Caco-2 (cell line): ENCODE measurements around the gene MTA1. TPM values are rescaled to one million over a fixed set of nuclear protein-coding genes. Genes with fewer than 3 reads are reported as not detected.

Source experiments
- BruUV-seq: library from RNA; stranded (reverse); fragments of 400-500 nt; replicated peaks from 2 replicates; lab custom pipeline; 2021; lab: Mats Ljungman, UMichigan
- CTCF ChIA-PET: fragments of 300-600 bp; sonication (Branson Sonifier 250); formaldehyde crosslinking; loops from one replicate; lab custom pipeline; 2022; ENCODE audit warnings: antibody characterized with exemption; lab: Charles Lee
- POLR2A ChIA-PET: fragments of 300-600 bp; sonication (Branson Sonifier 250); formaldehyde crosslinking; loops from one replicate; lab custom pipeline; 2022; ENCODE audit warnings: antibody characterized with exemption; lab: Charles Lee
- DNase-seq, 2 experiments: peaks; one replicate each; pipeline versions ENCODE4 v3.0.0 to v3.0.0-alpha.2; 2020 to 2022
- H3K27me3 ChIP-seq: replicated peaks from 2 replicates; pipeline ENCODE4 v1.6.0; 2011; ENCODE audit warnings: low read length; ENCODE audit not compliant: control insufficient read depth, insufficient read depth
- H3K36me3 ChIP-seq: 2 replicates; pipeline ENCODE4 v1.5.1; 2011; ENCODE audit warnings: low read length; ENCODE audit not compliant: control insufficient read depth, insufficient read depth
- H3K4me1 ChIP-seq: fragments of 250-450 bp; sonication (Bioruptor Pico); 2 replicates; pipeline ENCODE4 v1.5.1; 2020; ENCODE audit warnings: mild to moderate bottlenecking
- H3K4me3 ChIP-seq: 2 replicates; pipeline ENCODE4 v1.5.1; 2011; ENCODE audit warnings: low read depth, mild to moderate bottlenecking, control low read depth, low read length
- H3K9me3 ChIP-seq: fragments of 250-450 bp; sonication (Bioruptor Pico); 2 replicates; pipeline ENCODE4 v1.5.1; 2020; ENCODE audit warnings: mild to moderate bottlenecking, moderate library complexity
- H3K27ac Mint-ChIP-seq: one replicate; pipeline ENCODE4 v1.8.0; 2022; ENCODE audit warnings: mixed read lengths; ENCODE audit not compliant: unreplicated experiment
- H3K27me3 Mint-ChIP-seq: one replicate; pipeline ENCODE4 v1.8.0; 2022; ENCODE audit warnings: mixed read lengths; ENCODE audit not compliant: insufficient read depth, unreplicated experiment
- H3K36me3 Mint-ChIP-seq: one replicate; pipeline ENCODE4 v1.8.0; 2022; ENCODE audit warnings: mild to moderate bottlenecking, mixed read lengths; ENCODE audit not compliant: insufficient read depth, unreplicated experiment
- H3K4me1 Mint-ChIP-seq: one replicate; pipeline ENCODE4 v1.8.0; 2022; ENCODE audit warnings: low read depth, mixed read lengths; ENCODE audit not compliant: unreplicated experiment
- H3K4me3 Mint-ChIP-seq: one replicate; pipeline ENCODE4 v1.8.0; 2022; ENCODE audit warnings: mild to moderate bottlenecking, moderate library complexity, mixed read lengths; ENCODE audit not compliant: unreplicated experiment
- H3K9me3 Mint-ChIP-seq: one replicate; pipeline ENCODE4 v1.8.0; 2022; ENCODE audit warnings: mixed read lengths; ENCODE audit not compliant: unreplicated experiment
- CTCF ChIP-seq, 2 experiments: fragments of 200-600 bp in 1 of 2; IDR thresholded peaks; 1 replicate in 1 of 2; 2 replicates in 1 of 2; pipeline versions ENCODE4 v1.5.1 to v1.8.0; 2011 to 2022; ENCODE audit warnings: antibody characterized with exemption in 1 of 2, control low read depth in 1 of 2, inconsistent platforms in 1 of 2, low read depth in 1 of 2, low read length in 1 of 2, mild to moderate bottlenecking in 1 of 2, moderate library complexity in 1 of 2; ENCODE audit not compliant: insufficient read depth in 1 of 2, severe bottlenecking in 1 of 2, unreplicated experiment in 1 of 2
- intact Hi-C: fragments of 100-400 bp; cut with micrococcal nuclease; formaldehyde crosslinking; loops from one replicate; pipeline ENCODE4 v1.10.0; 2022; ENCODE audit not compliant: unreplicated experiment
- total RNA-seq: library from RNA; stranded (reverse); gene quantifications from 2 replicates; pipeline ENCODE4 v1.2.3, GENCODE V29; 2022

Gene MTA1
- total RNA-seq, 1 experiment from 2014 or later = 167 TPM

GRCh38 chr14:105442125-105442524, 22.5 kb downstream of the MTA1 start:
- intact Hi-C loops = no loop called here
- Mint-ChIP-seq H3K9me3 (no peaks in the 10 kb centered on the region), H3K36me3 (peaks cover 20% of the 10 kb centered on the region), H3K4me3 (no peak overlapping the region), H3K4me1 (no peaks in the 10 kb centered on the region), H3K27me3 (no peaks in the 10 kb centered on the region), H3K27ac (no peak overlapping the region)
- ChIA-PET POLR2A (no interaction called here), CTCF (no interaction called here)
- Histone ChIP-seq H3K27me3 (no peaks in the 10 kb centered on the region), H3K36me3 (no peaks in the 10 kb centered on the region), H3K4me3 (no peak overlapping the region), H3K4me1 (no peaks in the 10 kb centered on the region), H3K9me3 (no peaks in the 10 kb centered on the region)
- DNase-seq = no peak
- TF ChIP-seq CTCF (IDR thresholded peaks at IDR 0.05; ENCODE audit: insufficient read depth in 1 of 2, low read depth in 1 of 2, low read length in 1 of 2, severe bottlenecking in 1 of 2, unreplicated experiment in 1 of 2) = no peak
- TSS peak; percentile 22 for BruUV-seq

- H3K9me3 ChIP-seq = no peaks in the 10 kb centered on the region
- H3K36me3 Mint-ChIP-seq = peaks cover 23% of the 10 kb centered on the region
- H3K9me3 Mint-ChIP-seq = no peaks in the 10 kb centered on the region
- no peak for TF ChIP-seq CTCF (IDR thresholded peaks at IDR 0.05; ENCODE audit: insufficient read depth in 1 of 2, low read depth in 1 of 2, low read length in 1 of 2, severe bottlenecking in 1 of 2, unreplicated experiment in 1 of 2)
- H3K4me3 Mint-ChIP-seq = no peak overlapping the region
- no peaks in the 10 kb centered on the region for H3K4me1 Mint-ChIP-seq
- intact Hi-C loops = no loop called here
- no TSS peak for BruUV-seq
- no peaks in the 10 kb centered on the region for H3K4me1 ChIP-seq
- no peak for DNase-seq
- H3K36me3 ChIP-seq = no peaks in the 10 kb centered on the region
- ChIA-PET CTCF (no interaction called here), POLR2A (interaction anchor here (0.5 kb wide), 1 partner anchor 29 kb away, joined by 5 read pairs; no protein-coding TSS in a partner anchor)
- no peak overlapping the region for H3K27ac Mint-ChIP-seq
- no peak overlapping the region for H3K4me3 ChIP-seq
- H3K27me3 Mint-ChIP-seq = no peaks in the 10 kb centered on the region
- no peaks in the 10 kb centered on the region for H3K27me3 ChIP-seq
Observed at GRCh38 chr14:105442834-105443233, 23.2 kb downstream of the MTA1 start.

- Mint-ChIP-seq H3K4me1 (no peaks in the 10 kb centered on the region), H3K4me3 (no peak overlapping the region), H3K36me3 (peaks cover 28% of the 10 kb centered on the region), H3K27ac (no peak overlapping the region), H3K27me3 (no peaks in the 10 kb centered on the region), H3K9me3 (no peaks in the 10 kb centered on the region)
- Histone ChIP-seq H3K9me3 (no peaks in the 10 kb centered on the region), H3K36me3 (no peaks in the 10 kb centered on the region; the same call in 1 of the 2 replicates), H3K27me3 (no peaks in the 10 kb centered on the region), H3K4me3 (no peak overlapping the region), H3K4me1 (no peaks in the 10 kb centered on the region)
- no peak for DNase-seq
- intact Hi-C loops = no loop called here
- BruUV-seq = no TSS peak
- ChIA-PET POLR2A (no interaction called here), CTCF (no interaction called here)
- no peak for TF ChIP-seq CTCF (IDR thresholded peaks at IDR 0.05; ENCODE audit: insufficient read depth in 1 of 2, low read depth in 1 of 2, low read length in 1 of 2, severe bottlenecking in 1 of 2, unreplicated experiment in 1 of 2)
Observed at GRCh38 chr14:105444859-105445258, 25.2 kb downstream of the MTA1 start.
